Middle frontal gyrus (tissue), 1 donor: ENCODE data around the gene CACFD1.

Experiments
- DNase-seq: peaks from one replicate; pipeline ENCODE4 v3.0.0-alpha.2; 2015; ENCODE audit warnings: low spot score; ENCODE audit errors: extremely low spot score

CACFD1 gene

DNA sequence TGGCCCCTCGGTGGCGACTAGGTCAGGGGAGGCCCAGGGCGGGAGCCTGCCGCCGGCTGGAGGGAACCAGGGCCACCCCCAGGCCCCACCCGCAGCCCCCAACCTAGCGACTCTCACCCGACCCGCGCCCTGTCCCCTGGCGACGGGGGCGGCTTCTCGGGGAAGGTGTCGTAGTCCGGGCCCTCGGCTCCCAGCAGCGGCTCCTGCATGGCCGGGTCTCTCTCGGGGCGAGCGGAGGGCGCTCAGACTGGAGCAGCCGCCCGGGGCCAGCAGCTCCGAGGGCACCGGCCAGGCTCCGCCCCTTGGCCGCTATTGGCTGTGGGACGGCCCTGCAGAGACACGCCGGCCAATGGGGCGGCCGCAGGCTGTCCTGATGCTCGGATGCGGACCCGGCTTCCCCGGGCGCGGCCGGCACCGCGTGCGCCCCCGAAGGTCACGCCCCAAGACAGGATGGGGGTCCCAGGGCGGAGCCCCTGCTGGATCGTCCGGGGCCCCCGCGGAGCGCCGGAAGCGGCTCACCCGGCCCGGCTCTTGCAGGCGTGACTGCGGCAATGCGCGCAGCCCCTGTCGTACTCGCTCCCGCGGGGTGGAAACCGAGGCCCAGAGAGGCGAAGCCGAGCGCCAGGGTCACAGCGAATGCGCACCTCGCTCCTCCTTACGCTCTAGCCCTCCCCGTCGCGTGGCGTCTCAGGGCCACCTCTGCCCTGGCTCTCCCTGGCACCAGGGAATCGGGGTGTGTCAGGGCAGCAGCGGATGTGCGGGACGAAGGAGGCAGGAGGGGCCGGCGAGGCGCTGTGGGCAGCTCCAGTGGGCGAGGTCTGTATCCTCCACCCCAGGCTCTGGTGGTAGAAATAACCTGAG, 19.3 kb downstream of the CACFD1 start, which contains the start of gene SLC2A6:
Gene SLC2A6 (minus strand): TSS at position 249 of the 861 bp plus-strand sequence. CDS start 40 bp downstream, at position 209.
- peak; percentile 86 for DNase-seq

- DNase-seq: no peak
Measured at GRCh38 chr9:133483611-133484010, 23.8 kb downstream of the CACFD1 start.

DNA sequence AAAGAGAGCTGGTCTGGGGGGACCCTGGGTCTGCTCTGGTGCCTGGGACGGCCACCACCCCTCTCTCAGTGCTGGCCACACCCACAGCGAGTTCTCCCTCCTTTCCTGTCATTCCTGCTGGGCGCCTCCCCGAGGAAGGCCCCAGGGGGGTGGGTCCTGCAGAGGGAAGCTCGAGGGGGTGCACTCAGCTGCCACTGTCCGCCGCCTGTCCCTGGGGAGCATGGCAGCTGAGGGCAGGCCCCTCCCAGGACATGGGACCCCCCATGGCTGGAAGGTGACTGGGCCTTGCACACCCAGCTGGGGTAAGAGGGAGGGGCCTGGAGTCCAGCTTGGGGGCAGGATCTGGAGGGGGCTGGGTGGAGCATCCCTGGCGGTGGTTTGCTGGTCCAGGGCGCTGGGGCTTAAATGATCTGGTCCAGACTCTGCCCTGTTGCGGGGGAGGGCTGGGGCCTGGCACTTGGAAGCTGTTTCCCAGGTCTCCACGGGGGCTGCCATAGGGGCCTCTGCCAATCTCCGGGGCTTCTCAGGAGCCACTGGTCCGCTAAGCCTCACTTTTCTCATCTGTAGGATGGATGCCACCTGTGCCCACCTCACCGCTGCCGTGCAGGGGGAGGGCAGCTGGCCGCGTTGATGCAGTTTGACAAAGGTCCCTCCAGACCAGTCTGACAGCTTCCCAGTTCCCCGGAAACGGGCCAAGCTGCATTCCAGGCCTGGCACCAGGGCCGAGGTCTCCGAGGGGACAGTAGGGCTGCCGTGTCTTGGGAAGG, 25.1 kb downstream of the CACFD1 start:
- DNase-seq: no peak

DNA sequence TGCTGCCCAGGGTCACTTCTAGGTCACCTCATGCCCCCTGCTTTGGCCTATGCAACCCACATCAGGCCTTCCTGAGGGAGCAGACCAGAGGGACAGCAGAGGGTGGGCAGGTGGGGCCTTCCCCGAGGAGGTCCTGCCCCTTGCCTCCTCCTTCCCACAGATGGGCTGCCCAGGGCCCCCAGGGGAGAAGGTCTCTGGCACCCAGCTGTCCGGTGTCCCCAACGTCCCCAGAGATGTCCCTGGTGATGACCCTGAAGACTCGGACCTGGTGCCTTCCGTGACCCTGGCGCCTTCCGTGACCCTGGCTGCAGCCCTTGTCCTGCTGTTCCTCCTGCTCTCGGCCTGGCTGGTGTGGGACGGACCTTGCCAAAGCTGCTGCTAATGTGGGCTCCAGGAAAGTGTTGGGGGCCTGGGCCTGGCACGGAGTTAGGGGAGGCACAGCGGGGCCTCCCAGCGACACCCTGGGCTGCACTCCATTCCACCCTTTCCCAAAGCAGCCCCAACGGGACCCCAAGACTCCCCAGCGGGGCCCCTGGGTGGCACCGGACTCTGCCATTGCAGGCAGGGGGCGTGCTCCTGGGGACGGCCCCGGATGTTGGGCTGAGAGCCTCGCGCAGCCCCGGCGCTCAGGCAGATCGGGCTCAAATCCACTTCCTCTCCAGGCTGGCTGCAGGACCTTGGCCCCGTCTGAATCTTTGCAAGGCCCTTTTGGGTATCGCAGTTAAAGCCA, 25.9 kb downstream of the CACFD1 start:
- DNase-seq: no peak

- no peak for DNase-seq
Measured at GRCh38 chr9:133487331-133487725, 27.6 kb downstream of the CACFD1 start.

DNA sequence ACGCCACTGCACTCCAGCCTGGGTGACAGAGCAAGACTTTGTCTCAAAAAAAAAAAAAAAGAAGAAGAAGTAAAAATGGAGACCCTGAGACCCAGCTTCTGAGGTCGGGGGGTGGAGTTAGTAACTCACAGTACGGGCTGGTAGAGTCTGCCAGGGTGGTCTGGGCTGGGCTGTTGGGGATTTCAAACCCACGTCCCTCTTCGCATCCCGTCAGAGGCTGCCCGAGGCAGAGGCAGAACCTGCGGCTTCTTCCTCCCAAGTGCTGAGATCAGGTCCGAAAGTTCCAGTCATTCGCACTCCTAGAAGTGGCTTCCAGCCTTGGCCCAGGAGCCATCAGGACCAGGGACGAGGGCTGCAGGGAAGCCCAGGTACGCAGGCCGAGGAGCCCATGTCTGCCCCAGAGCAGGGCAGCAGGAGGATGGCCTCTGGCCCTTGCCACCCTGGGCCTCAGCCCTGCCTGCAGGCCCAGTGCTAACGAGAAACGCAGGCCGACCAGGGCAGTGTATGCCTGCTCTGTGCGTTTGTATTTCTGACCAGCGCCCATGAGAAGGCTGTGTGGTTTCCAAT, 29.0 kb downstream of the CACFD1 start:
- no peak for DNase-seq

GRCh38 chr9:133489253-133490190, 29.7 kb downstream of the CACFD1 start:
- no peak for DNase-seq

DNA sequence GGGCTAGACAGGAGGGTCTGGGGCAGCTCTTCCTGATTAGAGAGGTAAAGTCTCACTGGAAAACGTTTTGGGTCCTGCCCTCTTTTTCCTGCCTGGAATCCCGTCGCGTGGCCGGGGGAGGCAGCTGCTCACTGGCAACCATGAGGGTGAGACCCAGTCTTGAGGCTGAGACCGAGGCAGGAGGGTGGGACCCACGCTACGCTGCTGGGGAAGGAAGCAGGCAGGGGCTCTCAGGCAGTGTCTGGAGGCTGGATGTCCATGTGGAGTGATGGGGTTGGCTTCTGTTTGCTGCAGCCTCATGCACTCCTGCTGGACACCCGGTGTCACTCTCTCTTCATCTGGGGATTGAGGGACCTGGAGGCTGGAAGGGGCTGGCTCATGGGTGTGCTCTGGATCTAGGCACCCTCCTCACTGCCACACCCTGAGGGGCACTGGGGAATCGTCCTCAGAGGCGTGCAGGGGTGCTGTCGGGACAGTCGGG, 30.5 kb downstream of the CACFD1 start:
- DNase-seq: no peak

GRCh38 chr9:133490865-133491655, 31.3 kb downstream of the CACFD1 start:
- DNase-seq: no peak

DNA sequence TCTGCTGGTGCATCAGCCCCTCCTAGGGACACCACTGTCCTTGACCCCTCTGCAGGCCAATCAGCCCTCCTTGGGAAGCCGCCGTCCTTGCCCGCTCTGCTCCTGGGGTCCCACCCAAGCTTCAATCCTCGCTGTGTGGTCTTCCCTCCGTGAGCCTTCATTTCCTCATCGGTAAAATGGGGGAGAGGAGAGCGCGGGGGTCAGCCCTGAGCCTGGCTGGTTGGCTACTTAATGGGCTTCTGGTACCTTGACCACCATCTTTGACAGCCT, 31.8 kb downstream of the CACFD1 start:
- no peak for DNase-seq

DNA sequence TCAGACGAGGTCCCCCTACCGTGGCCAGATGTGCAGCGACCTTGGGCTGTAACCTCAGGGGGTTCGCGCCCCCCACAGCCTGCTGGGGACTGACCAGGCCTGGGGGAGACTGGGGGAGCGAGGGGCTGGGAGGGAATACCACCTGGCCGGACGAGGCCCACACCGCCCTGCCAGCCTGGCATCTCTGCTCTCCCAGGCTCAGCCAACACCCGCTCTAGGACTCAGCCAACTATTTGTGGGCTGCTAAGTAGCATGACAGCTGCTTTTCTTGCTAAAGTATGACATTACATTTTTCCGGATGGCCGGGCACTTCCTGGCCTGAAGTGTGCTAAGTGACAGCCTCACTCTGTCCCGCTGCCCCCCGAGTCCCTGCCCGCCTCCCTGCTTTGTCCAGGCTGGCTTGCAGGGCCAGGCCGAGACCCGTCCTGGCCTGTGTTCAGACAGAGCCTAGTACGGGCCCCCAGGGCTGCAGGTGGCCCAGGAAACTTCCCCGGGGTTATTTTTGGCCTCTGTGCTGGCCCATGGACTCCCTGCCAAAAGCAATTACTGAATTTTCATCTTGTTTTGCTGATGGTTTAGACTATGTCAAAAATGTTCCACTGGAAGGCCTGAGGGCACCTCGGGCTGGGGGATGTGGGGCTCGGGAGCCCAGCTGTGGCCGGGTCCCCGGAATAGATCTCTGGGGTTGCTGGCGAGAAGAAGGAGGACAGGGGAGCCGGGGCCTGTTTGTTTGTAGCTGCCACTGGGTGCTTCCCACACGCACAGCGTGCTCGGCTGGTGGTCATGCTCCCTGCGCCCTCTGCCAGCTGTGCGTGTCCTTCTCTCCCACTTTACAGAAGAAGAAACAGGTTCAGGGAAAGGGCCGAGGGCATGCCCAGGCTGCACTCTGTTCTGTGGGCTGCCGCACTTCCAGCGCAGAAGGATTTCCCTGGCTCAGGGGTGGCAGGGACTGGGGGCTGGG, 32.6 kb downstream of the CACFD1 start:
- DNase-seq: no peak

DNA sequence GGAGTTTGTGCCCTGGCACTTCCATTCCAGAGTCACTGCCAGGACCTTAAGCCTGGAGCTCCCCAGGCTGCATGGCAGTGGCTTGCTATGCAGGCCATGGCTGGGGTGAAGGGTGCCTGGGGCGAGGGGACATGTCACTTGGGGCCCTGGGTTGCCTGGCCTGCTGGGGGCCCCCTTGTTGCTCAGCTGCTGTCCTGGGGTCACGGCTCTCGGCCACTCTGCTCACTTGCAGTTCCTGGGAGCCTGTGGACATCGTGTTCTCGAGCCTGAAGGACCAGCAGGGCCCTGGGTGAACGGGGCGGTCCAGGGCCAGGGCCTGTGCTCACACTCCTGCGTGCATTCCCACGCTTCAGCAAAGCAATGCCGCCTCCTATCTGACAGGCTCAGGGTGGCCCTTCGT, 33.6 kb downstream of the CACFD1 start:
- no peak for DNase-seq

- DNase-seq: no peak
Measured at GRCh38 chr9:133493845-133494540, 34.2 kb downstream of the CACFD1 start.

- DNase-seq: no peak
Measured at GRCh38 chr9:133494636-133495326, 35.0 kb downstream of the CACFD1 start.

DNA sequence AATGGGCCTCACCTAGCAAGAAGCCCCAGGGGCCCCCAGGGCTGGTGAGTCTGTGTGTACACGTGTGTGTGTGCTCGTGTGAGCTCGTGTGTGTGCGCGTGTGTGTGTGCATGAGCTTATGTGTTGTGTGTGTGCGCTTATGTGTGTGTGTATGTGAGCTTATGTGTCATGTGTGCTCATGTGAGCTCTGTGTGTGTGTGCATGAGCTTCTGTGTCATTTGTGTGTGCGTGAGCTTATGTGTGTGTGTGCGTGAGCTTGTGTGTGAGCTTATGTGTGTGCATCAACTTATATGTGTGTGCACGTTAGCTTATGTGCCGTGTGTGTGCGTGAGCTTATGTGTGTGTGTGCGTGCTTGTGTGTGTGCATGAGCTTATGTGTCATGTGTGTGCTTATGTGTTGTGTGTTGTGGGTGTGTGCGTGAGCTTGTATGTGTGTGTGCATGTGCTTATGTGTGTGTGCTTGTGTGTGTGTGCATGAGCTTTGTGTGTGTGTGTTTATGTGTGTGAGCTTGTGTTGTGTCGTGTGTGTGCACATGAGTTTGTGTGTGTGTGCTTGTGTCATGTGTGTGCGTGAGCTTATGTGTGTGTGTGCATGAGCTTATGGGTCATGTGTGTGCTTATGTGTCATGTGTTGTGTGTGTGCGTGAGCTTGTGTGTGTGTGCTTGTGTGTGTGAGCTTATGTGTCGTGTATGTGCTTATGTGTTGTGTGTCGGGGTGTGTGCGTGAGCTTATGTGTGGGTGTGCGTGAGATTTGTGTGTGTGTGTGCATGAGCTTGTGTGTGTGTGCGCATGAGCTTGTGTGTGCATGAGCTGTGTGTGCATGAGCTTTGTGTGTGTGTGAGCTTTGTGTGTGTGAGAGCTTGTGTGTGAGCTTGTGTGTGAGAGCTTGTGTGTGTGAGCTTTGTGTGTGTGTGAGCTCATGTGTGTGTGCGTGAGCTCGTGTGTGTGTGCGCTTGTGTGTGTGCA, 35.8 kb downstream of the CACFD1 start:
- no peak for DNase-seq
